NCI-H128 (cell line): ENCODE results near the gene UBE2H.
"Not testable (repeated sequence)": the region's sequence is repeated elsewhere in the genome, so short reads cannot be mapped to it uniquely, and the experiment has no call there.

ENCODE experiments used
- DNase-seq: peaks from one replicate; lab custom pipeline; 2025; ENCODE audit not compliant: unreplicated experiment; lab: John Stamatoyannopoulos, UW

UBE2H gene

GRCh38 chr7:129952653-129953560, at the start of gene UBE2H:
Gene UBE2H, minus strand, starts transcription at chr7:129952960. Its CDS starts 405 bp downstream, at chr7:129952555.
- peak; percentile 63 for DNase-seq

DNA sequence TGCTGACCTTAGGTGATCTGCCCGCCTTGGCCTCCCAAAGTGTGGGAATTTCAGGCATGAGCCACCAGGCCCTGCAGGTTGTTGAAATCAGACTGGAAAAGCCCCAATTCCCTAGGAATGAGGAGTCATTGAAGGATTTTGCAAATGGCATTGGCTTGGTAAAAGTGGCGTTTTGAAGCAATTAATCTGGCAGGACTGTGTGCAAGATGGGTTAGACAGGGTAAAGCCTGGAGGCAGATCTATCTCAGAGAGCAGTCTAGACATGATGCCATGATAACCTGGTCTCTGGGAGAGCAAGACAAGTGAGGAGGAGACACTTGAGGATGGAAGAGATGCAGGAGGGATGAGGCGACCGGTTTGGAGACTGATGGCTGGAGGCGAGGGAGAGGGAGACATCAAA, 45.7 kb upstream of the UBE2H start:
- no peak for DNase-seq

- DNase-seq = no peak
Observed at GRCh38 chr7:129997285-129997684, 44.5 kb upstream of the UBE2H start.

DNA sequence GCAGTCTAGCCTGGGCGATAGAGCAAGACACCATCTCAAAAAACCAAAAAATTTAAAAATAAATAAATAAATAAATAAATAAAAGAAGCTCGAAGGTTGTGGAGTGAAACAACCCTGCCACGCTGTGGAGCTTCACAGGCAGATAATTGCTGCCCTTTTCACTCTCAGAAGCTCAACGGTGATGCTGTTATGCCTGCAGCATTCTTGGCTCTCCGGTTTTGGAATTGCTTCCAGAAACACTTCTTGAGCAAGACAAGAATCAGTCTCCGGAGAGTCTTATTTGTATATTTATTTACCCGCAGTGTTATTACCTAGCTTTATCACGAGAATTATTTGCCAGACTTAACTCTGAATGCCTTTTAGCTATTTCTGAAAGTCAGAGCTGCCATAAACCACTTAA, 40.5 kb upstream of the UBE2H start:
- no peak for DNase-seq

- no peak for DNase-seq
Observed at GRCh38 chr7:129990403-129991192, 37.8 kb upstream of the UBE2H start.

DNA sequence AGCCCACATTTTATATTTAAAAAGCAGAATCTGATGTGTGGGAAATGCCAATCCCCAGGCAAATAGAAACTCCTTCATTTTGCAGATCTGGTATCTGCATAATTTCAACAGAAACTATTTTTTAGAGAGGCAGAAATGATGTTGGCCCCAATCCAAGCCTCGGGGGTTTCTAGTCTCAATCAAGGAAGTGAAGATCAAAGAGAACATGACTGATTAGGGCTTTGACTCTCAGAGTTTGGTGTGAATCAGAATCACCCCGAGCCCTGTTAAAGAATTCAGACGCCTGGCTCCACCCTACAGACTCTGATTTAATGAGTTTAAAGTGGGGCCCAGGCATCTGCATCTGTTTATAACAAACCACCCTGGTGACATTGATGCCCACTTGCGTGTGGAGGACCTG, 36.7 kb upstream of the UBE2H start:
- DNase-seq = no peak

DNA sequence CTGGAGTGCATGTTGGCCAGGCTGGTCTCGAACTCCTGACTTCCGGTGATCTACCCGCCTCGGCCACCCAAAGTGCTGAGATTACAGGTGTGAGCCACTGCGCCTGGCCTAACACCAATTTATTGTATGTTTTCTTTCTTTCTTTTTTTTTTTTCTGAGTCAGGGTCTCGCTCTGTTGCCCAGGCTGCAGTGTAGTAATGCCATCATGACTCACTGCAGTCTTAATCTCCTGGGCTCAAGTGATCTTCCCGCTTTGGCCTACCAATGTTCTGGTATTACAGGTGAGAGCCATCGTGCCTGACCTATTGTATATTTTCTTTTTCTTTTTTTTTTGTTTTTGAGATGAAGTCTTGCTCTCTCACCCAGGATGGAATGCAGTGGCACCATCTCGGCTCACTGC, 33.8 kb upstream of the UBE2H start:
- DNase-seq = no peak

DNA sequence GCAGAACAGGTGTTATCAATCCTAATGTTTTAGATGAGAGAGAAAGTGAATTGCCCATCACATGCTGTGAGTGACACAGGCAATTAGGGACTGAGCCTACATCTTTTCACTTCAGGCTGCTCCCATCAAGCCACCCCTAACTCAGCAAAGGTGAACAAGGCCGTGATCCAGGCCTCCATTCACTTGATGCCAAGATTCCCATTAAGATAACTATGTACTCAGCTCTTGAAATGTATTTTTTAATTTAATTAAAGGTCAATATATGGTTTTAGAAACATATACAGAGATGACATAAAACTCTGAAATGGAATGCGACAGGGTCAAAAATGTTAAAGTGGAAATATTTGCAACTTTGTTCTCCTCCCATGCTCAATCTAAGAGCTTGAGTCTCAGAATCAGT, 27.9 kb upstream of the UBE2H start:
- no peak for DNase-seq

DNA sequence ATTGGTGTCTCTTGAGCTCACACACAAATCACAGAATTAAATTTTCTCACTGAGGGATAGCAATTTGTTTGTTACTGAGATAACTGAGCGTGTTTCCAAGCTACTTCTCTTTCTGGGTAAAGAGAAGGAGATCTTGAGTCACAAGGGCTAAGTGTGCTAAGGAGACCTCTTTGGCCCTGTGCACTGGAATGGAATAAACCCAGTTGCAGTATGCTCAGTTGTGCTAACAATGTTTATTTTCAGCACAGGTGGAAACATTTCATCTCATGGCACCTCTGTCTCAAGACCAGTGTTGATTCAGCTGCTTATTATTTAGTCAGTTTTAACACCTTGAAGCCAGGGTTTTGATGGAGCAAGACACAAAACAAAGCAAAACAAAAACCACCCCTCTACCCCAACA, 22.5 kb upstream of the UBE2H start:
- no peak for DNase-seq

DNA sequence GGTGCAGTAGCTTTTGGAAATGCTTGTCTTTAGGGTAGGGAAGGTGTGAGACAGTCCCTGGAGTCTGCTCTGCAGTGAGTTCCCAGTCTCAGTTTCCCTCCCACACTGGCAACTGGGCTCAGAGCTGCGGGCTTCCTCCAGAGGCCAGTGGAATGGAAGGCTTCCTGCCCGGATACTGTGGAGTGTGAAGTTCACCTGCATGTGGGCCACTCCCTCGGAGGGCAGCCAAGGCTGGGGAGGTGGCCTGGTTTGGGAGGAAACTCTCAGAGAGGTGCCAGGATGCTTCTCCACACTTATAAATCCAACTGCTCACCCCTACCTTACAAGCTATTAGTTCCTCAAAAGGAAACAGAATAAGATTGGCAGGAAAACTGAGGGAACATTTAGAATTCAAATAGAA, 18.1 kb upstream of the UBE2H start:
- DNase-seq = no peak

- no peak for DNase-seq
Observed at GRCh38 chr7:129969881-129970446, 17.2 kb upstream of the UBE2H start.

DNA sequence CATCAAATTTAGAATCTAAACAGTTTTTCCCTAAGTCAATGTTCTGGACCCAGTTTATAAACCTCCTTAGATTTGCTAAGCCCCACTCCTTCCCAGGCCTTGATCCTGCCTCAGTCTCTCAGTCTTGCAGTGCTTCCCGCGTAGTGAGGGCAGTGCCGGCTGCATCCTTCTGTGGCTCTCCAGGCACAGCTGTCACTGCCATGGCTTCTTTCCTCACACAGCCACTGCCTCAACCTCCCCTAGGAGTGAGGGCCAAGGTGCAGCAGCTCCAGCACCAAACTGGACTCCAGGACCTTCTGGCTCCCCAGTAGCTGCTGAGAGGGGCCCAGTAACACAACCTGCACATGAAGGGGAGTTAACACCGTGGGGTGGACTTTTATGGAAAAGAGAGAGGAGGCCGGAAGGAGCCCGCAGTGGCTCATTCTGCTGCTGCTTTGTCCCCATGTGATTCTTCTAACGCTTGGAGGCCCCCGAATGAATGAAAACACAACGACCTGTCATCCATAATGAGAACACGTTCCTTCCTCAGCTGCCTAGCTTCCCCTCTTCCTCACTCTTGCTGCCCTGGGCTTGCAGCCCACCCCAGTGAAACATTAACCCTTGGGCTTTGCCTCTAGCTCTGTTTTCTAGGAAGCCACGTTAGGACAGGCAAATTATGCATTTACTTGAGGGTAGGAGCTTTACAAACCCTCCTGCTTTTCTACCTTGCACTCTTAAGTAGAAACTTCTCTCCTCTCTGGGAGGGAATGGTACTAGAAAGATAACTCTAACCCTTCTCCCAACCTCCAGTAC, 16.0 kb upstream of the UBE2H start:
- DNase-seq = no peak

DNA sequence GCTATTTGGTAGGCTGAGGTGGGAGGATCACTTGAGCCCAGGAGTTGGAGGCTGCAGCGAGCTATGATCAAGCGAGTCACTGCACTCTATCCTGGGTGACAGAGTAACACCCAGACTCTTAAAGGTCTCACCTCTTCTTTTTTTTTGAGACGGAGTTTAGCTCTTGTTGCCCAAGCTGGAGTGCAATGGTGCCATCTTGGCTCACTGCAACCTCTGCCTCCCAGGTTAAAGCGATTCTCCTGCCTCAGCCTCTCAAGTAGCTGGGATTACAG, 7.4 kb upstream of the UBE2H start:
- not testable (repeated sequence) for DNase-seq

- no peak for DNase-seq
Observed at GRCh38 chr7:129959471-129960203, 6.9 kb upstream of the UBE2H start.

DNA sequence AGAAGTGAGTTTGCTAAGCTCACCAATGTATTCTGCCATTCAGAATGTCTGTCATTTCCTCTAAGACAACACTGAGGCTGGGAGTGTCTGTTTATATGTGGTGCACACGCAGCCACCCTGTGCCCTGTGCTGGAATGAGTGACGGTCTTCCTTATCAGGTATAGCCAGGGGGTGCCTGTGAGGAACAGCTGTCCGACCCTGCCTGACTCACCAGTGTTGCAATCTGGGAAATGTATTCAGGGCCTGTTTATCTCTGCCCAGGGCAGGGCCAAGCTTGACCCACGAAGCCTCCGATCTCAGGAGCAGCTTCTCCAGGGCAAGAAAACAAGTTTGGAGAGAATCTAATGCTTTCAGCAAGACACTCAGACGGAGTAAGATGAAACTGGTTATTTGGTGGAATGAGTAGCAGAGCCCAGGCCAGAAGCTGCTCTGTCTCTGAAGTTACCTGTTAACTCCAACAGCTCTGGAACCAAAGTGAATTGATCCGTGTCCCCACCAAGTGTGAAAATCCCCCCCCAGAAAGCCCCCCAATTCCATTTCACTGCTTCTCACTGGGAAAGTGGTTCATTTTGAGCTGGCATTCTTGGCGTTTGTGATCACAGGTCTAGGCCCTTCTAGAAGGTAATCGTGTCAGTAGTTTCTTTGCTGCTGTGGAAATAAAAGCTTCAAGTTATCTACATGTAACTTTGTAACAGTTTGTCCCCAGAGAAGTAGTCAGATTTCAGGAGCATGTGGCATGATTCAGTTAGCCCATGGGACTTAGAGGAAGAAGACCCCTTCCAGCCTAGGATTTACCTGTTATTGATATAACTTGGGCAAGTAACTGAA, 6.1 kb upstream of the UBE2H start:
- no peak for DNase-seq

DNA sequence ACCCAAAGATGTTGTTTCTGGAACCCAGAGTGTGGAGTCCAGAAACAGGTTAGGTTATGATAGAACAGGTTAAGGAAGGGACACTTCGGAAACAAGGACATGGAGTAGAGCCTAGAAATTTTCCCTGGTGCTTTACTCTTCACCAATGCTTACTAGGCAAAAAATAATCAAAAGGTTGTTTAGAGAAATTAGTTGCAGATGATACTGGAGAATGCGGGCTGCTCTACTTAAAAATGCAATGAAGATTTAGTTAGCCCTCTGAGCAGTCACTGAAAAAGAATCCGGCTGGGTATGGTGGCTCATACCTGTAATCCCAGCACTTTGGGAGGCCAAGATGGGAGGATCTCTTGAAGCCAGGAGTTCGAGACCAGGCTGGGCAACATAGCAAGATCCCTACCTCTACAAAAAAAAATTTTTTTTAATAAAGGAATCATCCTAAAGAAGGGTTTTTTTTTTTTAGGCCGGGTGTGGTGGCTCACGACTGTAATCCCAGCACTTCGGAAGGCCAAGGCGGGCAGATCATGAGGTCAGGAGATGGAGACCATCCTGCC, 3.3 kb upstream of the UBE2H start:
- no peak for DNase-seq

GRCh38 chr7:129952086-129952652, 591 bp downstream of the UBE2H start:
- no peak for DNase-seq

- no peak for DNase-seq
Observed at GRCh38 chr7:129951226-129952085, 1.3 kb downstream of the UBE2H start.
